CD4-positive, alpha-beta T cell treated with Interferon gamma for 1 hour (primary cell): Measurements from ENCODE around the gene MYPOP.

ENCODE experiments used
- DNase-seq: peaks from one replicate; pipeline ENCODE4 v3.0.0-alpha.2; 2020

The MYPOP gene

DNA sequence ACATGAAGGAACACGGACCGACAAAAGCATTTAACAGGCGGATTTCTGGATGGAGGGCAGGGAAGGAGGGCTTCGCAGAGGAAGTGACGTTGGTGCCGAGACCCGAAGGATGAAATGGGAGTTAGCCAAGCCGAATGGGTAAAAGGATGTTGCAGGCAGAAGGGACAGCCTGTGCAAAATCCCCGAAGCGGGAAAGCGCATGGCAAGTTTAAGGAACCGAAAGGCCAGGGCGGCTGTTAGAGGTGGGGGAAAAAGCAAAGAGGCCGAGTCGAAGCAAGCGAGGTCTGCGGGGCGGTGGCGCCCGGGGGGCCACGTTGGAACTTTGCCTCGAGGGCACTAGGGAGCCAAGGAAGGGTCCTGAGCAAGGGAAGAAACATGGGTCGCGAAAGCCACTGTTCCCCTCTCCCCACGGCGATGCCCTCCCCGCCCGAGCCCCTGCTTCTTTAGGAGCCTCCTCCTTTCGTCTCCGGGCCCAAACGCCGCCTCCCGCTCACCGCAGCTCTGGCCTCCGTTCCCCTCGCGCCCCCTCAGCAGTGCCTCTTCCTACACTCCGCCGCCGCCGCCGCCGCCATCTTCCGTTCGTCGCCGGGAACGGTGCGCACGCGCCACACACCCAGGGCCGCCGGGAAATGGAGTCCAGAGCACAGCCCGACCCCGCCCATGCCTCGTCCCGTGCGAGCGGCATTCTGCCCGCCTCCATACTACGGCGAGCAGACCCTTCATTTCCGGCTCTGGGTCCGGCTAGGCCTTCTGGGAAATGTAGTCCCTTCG is 39.7 kb downstream of the MYPOP start, which contains the start of gene SYMPK:
Gene SYMPK, minus strand, starts transcription at position 584 of the 771 bp plus-strand sequence. CDS start 8,652 bp downstream, outside the sequence.
- peak; percentile 99 for DNase-seq

DNA sequence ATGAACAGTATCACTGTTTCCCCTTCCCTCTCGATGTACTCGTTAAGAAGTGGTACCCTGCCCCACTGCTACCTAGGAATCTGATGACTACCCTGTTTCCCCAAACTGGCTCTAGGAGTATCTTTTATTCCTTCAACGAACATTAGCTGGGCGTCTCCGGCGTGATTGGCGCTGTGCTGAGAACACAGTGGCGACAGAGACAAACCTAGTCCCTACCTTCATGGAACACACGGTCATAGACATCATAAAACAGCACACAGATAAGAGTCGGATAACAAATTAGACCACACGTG is 40.2 kb downstream of the MYPOP start:
- DNase-seq: no peak

DNA sequence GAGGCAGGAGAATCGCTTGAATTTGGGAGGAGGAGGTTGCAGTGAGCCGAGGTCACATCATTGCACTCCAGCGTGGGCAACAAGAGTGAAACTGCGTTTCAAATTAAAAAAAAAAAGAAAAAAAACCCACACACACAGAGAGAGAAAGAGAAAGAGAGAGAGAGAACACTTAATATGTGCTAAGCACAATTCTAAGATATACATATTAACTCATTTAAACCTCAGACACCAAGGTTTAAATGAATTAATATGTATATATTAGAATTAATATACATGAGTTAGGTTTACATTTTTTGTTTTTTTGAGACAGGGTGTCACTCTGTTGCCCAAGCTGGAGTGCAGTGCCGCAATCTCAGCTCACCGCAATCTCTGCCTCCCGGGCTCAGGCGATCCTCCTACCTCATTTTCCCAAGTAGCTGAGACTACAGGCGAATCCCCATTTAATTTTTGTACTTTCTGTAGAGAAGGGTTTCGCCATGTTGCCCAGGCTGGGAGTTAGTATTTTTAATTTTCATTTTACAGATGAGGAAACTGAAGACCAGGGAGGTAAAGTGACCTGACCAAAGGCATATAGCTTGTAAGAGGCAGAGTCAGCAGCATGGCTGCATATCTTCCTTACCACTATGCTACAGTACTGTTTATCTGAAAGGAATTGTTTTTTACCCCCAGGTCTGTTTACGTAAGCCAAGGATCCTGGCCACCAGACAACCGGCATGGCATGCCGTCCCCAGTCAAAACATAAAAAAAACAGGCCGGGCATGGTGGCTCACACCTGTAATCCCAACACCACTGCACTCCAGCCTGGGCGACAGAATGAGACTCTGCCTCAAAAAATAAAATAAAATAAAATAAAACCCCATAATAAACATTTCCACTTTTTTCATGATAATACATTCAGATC is 41.8 kb downstream of the MYPOP start:
- no peak for DNase-seq

DNA sequence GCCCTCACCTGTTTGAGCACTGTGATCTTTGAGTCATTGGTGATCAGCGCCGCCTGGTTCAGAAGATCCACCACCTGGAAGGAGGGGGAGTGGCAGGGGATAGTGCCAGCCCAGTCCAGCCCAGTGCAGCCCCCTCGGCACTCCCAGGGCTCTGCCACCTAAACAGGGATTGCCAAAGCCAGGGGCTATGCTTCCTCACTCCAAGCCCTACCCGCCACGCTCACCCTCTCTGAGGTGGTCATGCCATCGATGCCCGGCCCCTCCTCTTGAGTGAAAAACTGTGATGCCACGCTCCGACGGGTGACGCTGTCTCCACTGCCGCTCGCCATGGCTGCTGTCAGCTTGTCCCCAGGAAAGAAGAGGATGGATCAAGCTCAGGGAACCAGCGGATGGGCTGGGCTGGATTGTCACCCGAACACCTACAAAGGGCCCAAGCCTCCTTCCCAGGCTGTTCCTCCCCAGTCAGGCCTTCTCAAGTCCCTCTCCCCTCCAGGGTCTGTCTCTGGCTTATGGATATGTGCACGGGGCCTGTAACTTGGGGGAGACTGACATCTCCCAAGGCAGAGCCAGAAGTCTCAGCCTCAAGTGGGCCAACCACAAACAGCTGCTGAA is 48.1 kb downstream of the MYPOP start:
- no peak for DNase-seq

DNA sequence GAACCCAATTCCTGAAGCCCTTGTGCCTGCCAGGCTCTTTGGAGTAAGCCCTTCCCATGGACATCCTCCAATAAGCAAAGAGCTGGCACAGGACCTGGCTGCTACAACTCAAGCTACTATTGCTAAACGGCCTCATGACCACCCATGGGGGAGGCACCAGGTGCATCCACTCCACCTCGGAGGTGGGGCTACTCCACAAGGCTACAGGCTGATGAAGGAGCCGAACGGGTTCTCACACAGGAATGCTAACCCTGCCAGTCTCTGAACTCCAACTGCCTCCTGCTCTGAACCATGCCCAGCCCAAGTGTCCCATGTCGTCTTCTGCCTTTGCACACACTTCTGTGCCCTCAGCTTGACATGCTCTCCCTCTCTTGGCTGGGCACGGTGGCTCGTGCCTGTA is 49.4 kb downstream of the MYPOP start:
- DNase-seq: no peak

DNA sequence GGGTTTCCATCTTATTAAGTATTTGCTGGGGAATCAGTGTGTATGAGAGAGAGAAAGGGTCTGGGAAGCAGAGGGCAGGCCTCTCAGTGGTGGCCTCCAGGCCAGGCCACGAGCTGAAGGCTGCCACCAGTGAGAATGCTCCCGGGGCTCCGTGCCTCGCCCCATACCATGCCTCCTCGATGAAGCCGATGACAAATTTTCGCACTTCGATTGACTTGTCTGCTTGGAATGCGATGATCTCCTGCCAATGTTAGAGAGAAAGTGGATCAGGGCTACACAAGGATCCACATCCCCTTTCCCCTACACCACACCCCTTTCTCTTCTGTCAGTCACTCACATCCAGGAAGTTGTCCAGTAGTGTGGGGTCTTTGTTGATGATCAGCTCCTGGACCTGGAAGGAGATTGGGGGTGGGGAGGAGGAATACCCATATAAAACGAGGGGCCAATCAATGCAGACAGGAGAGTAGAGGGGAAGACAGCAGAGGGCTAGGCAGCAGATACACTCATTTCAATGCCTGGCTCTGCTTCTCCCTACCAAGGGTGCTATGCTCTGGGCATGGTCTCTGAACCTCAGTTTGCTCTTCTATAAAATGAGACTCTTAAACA is 50.2 kb downstream of the MYPOP start:
- no peak for DNase-seq

DNA sequence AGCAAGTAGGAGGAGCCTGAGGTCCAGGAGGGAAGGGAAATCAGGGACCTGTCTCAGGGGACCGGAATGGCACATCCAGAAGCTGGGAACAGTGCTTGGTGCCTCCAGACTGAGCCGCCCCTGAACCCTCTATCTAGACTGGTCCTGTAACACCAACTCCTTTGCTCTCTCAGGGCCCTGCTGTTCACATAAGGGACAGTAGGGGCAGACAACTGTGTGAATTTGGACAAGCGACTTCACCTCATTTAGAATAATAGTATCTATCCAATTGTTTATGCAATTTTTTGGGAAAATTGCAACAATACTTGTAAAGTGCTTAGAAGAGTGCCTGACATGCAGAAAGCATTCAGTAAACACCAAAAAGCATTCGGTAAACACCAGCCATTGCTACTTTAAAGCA is 53.5 kb downstream of the MYPOP start:
- no peak for DNase-seq

DNA sequence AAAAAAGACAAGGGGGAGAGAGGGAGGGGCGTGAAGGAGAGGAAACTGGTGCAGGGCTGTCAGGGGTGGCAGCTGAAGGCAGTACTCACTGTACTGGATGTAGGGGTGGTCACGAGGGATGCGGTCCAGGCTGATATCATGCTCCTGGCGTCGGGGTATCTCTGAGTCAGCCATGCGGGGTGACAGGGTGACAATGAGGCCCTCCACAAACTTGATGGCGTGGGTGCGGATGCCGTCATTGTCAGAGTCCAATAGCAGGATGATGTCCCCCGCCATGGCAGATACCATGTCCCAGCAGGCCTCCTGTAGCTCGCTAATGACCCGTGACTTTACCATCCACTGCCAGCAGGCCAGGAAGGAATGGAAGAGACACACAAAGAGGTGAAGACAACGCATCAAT is 54.8 kb downstream of the MYPOP start:
- no peak for DNase-seq

DNA sequence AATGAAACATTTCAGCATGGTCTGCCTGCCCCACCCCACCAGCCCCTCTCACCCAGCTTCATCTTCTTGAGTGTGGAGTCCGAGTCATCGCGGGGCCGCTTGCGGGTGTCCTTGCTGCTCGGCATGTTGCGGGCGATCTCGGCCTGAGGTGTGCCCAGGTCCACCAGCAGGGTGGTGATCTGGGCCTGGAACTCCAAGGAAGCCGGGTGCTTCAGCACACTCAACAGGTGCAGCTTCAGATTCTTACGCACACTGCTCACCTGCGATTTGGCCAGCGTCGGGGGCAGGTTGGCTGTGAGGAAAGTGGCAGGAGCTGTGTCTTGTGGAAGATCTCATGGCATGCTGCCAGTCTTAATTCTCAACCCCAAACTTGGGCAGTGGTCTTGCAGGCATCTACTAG is 60.2 kb downstream of the MYPOP start:
- DNase-seq: no peak
